Activated naive CD4-positive, alpha-beta T cell treated with anti-CD3 and anti-CD28 coated beads, Interleukin-2, amount 50 U/mL, for 24 hours (primary cell): ENCODE data around the gene NRDE2.
A peak's percentile ranks its signal among the peaks of the same experiment; 100 is the strongest.

ENCODE experiments used
- H3K27ac Mint-ChIP-seq: one replicate; pipeline ENCODE4 v1.8.0; 2021; ENCODE audit warnings: mild to moderate bottlenecking, mixed read lengths
- H3K27me3 Mint-ChIP-seq: one replicate; pipeline ENCODE4 v1.8.0; 2021; ENCODE audit warnings: mixed read lengths
- H3K36me3 Mint-ChIP-seq: one replicate; pipeline ENCODE4 v1.8.0; 2021; ENCODE audit warnings: mixed read lengths
- H3K4me1 Mint-ChIP-seq: one replicate; pipeline ENCODE4 v1.8.0; 2021; ENCODE audit warnings: mixed read lengths
- H3K4me3 Mint-ChIP-seq: one replicate; pipeline ENCODE4 v1.8.0; 2021; ENCODE audit warnings: mild to moderate bottlenecking, mixed read lengths
- H3K9me3 Mint-ChIP-seq: one replicate; pipeline ENCODE4 v1.8.0; 2021; ENCODE audit warnings: mixed read lengths

NRDE2 gene

DNA sequence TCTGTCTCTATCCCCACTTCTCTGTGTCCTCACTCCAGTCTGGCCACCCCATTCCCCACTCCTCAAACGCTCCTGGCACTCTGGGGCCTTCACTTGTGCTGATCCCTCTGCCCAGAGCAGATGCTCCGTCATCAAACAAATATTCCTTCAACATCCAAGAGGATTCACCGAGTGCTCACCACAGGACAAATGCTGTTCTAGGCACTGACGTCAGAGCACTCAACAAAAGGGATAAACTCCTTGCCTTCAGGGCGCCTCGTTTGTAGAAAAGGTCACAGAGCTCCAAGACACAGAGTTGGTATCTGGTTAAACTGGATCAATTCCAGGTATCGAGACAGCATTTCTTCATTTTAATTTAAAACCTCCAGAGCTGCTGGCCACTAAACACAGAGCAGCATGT is 40.0 kb downstream of the NRDE2 start:
- Mint-ChIP-seq H3K9me3 (no peaks in the 10 kb centered on the region), H3K4me3 (no peak overlapping the region), H3K27me3 (no peaks in the 10 kb centered on the region), H3K27ac (peak overlapping the region; percentile 46), H3K36me3 (peaks cover 9% of the 10 kb centered on the region), H3K4me1 (no peaks in the 10 kb centered on the region)

- Mint-ChIP-seq H3K9me3 (no peaks in the 10 kb centered on the region), H3K4me1 (no peaks in the 10 kb centered on the region), H3K27me3 (no peaks in the 10 kb centered on the region), H3K4me3 (no peak overlapping the region), H3K36me3 (peaks cover 9% of the 10 kb centered on the region), H3K27ac (no peak overlapping the region)
Observed at GRCh38 chr14:90290337-90291011, 41.3 kb downstream of the NRDE2 start.

DNA sequence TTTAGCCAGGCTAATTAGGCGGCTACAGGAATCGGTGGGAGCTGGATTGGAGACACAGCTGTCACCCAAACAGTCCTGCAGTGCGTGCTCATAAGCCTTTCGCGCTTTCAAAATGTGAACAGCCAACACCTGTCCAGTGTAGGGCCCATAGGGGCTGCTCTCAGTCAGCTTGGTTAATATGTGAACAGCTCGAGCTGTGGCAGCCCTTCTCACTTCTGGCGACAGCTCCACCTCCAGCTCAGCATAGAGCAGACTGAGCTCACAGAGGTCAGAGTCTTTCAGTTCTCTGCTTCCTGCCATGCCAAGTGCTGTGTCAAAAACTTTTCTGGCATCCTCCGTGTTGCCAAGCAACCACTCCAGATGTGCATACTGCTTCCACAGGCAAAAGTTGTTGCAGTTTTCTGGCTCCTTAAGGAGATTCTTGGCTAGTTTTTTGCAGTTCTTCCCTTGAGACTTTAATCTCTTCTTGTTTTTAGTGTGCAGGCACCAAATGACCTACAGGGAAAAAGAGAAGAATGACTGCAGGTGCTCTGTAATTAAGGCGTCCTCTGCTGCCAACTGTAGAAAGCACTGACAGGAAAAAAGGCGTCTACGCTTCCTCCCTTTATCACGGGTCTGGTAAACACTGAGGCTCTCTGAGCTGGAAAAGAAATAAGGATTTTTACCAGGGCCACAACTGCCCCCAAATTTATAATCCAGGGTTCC is 42.9 kb downstream of the NRDE2 start:
- Mint-ChIP-seq H3K4me1 (no peaks in the 10 kb centered on the region), H3K9me3 (no peaks in the 10 kb centered on the region), H3K36me3 (peaks cover 4% of the 10 kb centered on the region), H3K27ac (no peak overlapping the region), H3K4me3 (no peak overlapping the region), H3K27me3 (no peaks in the 10 kb centered on the region)

DNA sequence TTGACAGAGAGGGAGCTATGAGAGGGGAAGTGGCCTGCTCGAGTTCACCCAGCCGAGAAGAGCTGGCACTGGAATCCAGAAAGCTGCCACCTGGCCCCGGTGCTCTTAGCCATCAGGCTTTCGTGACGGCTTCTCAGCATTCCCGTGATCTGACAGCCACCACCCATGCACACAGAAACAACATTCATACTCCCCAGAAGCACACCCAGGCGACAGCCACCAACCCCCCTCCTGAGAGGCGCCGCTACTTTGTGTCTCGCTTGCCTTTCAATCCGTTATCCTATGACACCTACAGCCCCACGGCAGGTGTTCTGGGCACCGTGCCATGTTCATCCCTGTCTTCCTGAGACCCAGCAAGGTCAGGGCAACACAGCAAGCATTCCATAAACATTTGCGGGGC is 44.0 kb downstream of the NRDE2 start:
- peaks cover 5% of the 10 kb centered on the region for H3K36me3 Mint-ChIP-seq
- no peak overlapping the region for H3K27ac Mint-ChIP-seq
- no peaks in the 10 kb centered on the region for H3K9me3 Mint-ChIP-seq
- H3K27me3 Mint-ChIP-seq: no peaks in the 10 kb centered on the region
- H3K4me3 Mint-ChIP-seq: no peak overlapping the region
- H3K4me1 Mint-ChIP-seq: no peaks in the 10 kb centered on the region

- Mint-ChIP-seq H3K36me3 (peaks cover 5% of the 10 kb centered on the region), H3K9me3 (no peaks in the 10 kb centered on the region), H3K27ac (no peak overlapping the region), H3K4me1 (no peaks in the 10 kb centered on the region), H3K4me3 (no peak overlapping the region), H3K27me3 (no peaks in the 10 kb centered on the region)
Observed at GRCh38 chr14:90281756-90282155, 50.0 kb downstream of the NRDE2 start.

DNA sequence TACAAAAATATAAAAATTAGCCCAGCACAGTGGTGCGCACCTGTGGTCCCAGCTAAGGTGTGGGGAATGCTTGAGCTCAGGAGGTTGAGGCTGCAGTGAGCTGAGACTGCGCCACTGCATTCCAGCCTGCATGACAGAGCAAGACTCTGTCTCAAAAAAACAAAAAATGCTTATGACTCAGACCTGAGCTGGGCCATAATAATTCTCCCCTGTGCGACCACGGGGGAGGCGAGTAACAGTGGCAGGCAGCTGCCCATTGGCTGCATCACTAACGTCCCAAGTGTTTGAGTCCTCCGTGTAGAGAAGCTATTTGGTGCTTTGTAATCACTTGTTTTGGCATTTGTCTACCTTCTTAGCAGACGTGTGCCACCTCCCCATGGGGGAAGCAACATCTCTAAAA is 50.5 kb downstream of the NRDE2 start:
- H3K4me1 Mint-ChIP-seq: peaks cover 4% of the 10 kb centered on the region
- no peak overlapping the region for H3K4me3 Mint-ChIP-seq
- H3K27ac Mint-ChIP-seq: no peak overlapping the region
- H3K27me3 Mint-ChIP-seq: no peaks in the 10 kb centered on the region
- peaks cover 8% of the 10 kb centered on the region for H3K36me3 Mint-ChIP-seq
- no peaks in the 10 kb centered on the region for H3K9me3 Mint-ChIP-seq

DNA sequence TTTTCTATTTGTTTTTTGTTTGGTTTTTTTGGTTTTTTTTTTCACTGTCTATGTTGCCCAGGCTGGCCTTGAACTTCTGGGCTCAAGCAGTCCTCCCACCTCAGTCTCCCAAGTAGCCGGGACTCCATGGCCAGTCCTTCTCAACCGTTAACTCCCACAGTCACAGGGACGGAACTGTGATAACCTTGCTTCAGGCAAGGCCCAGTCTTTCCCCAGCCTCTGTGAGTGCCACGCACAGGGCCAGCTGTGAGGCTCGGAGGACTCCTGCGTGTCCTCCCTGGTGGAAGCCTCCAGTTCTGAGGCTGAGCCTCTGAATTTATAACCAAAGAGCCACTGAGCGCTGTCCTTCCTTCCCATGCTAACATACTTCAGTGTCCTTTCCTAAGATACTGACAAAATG is 51.6 kb downstream of the NRDE2 start:
- H3K27me3 Mint-ChIP-seq: no peaks in the 10 kb centered on the region
- peaks cover 12% of the 10 kb centered on the region for H3K4me1 Mint-ChIP-seq
- no peak overlapping the region for H3K4me3 Mint-ChIP-seq
- no peak overlapping the region for H3K27ac Mint-ChIP-seq
- H3K9me3 Mint-ChIP-seq: no peaks in the 10 kb centered on the region
- peaks cover 5% of the 10 kb centered on the region for H3K36me3 Mint-ChIP-seq

DNA sequence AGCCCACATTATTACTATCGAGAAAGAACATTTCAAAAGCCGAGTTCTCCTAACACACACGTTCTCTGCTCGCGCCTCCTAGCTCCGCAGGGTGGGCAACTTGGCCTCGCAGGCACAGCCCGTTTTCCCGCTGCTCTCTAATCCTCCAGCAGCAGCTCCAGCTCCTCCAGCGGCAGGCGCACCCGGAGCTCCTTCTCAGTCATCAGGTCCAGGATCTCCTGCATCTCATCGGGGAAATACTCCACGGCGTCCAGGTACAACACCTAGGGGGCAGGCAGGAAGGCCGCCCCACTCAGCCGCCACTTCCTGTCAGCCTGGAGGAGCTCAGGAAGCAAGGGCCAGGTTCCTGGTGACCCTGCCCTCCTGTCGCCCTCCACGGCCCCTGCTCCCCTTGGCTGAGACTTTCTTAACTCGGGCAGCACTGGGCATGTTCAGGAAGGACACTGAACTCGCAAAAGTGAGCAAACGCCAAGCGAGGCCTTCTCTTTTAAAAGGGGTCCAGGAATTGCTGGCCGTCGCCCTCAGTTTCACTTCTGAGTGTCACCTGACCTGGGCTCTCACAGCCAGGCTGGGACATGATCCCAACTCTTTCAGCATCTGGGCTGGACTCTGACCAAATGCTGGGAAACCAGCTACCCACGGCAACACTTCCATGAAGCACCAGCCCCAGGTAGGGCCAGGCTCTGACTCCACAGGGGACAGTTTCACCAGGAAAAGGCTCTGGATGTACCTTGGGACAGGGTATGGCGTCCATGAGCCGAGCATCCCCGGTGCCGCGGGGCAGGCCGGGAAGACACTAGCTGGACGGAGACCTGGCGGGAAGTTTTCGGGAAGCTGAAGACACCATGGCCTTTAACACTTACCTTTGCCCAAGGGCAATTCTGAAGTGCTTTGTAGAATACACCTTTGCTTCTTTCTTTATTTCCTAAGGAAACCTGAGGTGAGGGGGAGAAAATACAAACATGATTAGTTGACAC is 53.3 kb downstream of the NRDE2 start:
- H3K4me3 Mint-ChIP-seq: no peak overlapping the region
- no peaks in the 10 kb centered on the region for H3K27me3 Mint-ChIP-seq
- H3K27ac Mint-ChIP-seq: no peak overlapping the region
- H3K9me3 Mint-ChIP-seq: no peaks in the 10 kb centered on the region
- peaks cover 19% of the 10 kb centered on the region for H3K4me1 Mint-ChIP-seq
- peaks cover 5% of the 10 kb centered on the region for H3K36me3 Mint-ChIP-seq

DNA sequence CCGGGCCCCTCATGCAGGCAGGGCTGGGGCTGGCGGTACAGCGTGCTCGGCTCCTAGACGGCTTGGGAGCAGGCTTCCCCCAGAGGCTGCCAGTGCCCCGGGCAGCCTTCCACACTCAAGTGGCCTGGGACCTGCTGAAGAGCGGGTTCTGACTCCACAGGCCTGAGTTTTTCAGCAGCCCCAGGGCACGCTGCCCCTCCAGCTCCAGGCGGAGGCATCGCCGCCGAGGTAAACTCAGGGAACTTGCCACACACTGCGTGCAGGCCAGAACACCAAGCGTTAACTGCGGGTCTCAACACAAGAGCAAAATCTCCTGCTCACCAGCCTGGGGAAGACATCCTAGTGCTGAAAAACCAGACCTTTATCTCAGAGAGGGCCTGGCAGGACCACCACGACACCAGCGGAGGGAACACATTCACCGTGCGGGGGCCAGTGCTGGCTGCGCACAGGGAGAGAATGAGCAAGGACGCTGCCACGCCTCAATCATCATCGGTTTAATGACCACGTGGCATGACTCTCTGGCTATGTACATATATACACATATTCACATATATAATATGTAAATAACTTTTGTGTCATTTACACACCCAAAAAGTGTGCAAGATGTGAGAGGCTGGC is 54.1 kb downstream of the NRDE2 start:
- peaks cover 5% of the 10 kb centered on the region for H3K36me3 Mint-ChIP-seq
- peaks cover 19% of the 10 kb centered on the region for H3K4me1 Mint-ChIP-seq
- H3K27me3 Mint-ChIP-seq: no peaks in the 10 kb centered on the region
- no peaks in the 10 kb centered on the region for H3K9me3 Mint-ChIP-seq
- H3K4me3 Mint-ChIP-seq: no peak overlapping the region
- H3K27ac Mint-ChIP-seq: peak overlapping the region; percentile 23

DNA sequence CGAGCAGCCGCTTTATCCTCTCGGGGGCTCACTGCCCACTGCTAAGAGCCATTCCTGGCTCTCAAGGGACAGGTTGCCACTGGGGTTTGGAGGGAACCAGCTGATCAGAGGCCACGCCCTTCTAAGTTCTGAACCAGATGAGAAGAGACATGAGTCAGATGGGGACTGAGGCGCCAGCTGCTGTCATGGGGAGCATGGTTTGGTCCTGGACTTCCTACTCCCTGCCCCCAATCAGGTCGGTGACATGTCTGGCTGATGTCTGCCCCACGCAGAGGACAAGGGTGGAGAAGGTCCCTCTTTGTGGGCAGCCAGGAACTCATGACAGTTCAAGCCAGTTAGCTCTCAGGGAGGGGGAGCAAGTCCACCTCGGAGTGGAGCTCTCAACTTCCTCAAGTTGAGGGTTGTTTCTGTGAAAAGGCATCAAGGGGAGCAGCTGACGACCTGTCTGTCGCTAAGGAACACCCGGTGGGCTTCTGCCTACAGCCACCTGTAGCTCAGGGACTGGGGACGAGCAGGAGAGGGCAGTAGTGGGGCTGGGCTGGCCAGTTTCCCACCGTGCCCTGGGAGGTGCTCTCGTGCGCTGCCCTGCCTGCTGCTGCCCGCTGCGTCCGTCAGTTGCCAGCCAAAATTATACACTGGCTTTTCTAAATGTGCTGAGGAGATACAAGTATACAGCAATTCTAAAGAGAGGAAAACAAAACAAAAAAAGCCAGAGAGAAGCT is 54.9 kb downstream of the NRDE2 start:
- Mint-ChIP-seq H3K27me3 (no peaks in the 10 kb centered on the region), H3K4me1 (peaks cover 19% of the 10 kb centered on the region), H3K4me3 (no peak overlapping the region), H3K27ac (peak overlapping the region; percentile 83), H3K9me3 (no peaks in the 10 kb centered on the region), H3K36me3 (peaks cover 5% of the 10 kb centered on the region)

- Mint-ChIP-seq H3K4me3 (no peak overlapping the region), H3K27me3 (no peaks in the 10 kb centered on the region), H3K36me3 (peaks cover 5% of the 10 kb centered on the region), H3K27ac (peak overlapping the region; percentile 17), H3K4me1 (peaks cover 19% of the 10 kb centered on the region), H3K9me3 (no peaks in the 10 kb centered on the region)
Observed at GRCh38 chr14:90275820-90276219, 55.9 kb downstream of the NRDE2 start.

DNA sequence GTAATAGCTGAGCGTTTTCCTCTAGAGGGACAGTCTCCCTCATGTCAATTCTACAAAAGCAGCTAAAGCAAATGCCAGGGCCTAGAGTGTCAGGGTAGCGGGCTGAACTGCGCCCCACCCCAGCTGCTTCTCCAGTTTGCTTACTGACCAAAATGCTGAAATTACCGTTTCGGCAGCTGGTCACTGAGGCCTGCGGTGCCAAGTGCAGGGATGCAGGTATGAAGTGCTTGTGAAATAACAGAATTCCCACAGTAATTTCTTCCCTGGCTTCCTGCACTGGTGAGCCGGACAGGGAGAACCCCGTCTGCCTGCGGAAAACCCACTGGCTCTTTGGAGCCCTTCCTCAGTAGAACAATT is 56.3 kb downstream of the NRDE2 start:
- Mint-ChIP-seq H3K27me3 (no peaks in the 10 kb centered on the region), H3K4me1 (peaks cover 19% of the 10 kb centered on the region), H3K4me3 (peak overlapping the region; percentile 33), H3K27ac (peak overlapping the region; percentile 94), H3K9me3 (no peaks in the 10 kb centered on the region), H3K36me3 (peaks cover 5% of the 10 kb centered on the region)

DNA sequence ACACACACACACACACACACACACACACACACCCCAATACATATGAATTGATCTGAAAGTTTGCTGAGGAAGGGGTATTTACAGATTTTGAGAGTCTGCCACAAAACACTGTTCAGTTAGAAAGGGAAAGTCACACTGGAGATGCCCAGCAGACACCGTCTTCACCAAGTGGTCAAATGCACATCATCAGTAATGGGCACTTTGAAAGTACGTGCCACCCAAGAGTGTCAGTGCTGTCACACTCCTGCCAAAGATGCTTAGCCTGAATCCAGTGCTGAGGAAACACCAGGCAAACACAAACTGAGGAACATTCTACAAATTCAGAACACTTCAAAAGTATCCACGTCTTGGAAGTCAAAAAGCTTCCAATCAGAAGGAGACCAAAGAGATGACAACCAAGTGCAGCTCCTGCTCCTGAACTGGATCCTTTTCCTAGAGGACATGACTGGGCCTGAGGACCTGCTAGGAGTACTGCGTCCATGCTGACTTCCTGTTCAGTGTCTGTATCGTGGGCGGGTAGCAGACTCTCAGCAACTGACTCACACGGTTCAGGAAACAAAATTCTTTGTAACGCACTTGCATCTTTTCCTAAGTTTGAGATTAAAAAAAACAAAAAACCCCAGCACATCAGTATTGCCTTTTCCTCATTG is 56.8 kb downstream of the NRDE2 start:
- H3K36me3 Mint-ChIP-seq: peaks cover 5% of the 10 kb centered on the region
- H3K27me3 Mint-ChIP-seq: no peaks in the 10 kb centered on the region

DNA sequence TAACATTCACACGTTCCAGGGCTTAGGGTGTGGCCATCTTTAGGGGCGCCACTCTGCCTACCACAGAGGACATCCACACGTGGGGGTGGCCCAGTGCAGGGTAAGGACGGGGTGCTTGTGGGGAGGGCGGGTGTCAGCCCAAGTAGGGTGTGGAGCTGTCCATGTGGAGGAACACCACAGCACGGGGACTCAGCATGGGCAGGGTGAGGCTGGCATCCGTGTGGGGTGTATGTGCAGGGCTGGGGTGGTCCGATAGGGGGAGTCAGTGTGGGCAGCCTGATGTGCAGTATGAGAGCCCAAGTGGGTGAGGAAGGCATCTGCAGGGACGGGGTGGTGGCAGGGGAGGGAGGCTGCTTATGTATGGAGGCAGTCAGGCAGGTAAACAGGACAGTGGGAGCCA is 57.7 kb downstream of the NRDE2 start:
- Mint-ChIP-seq H3K4me3 (no peak overlapping the region), H3K27ac (peak overlapping the region; percentile 76), H3K27me3 (no peaks in the 10 kb centered on the region), H3K36me3 (peaks cover 7% of the 10 kb centered on the region), H3K9me3 (no peaks in the 10 kb centered on the region), H3K4me1 (peaks cover 19% of the 10 kb centered on the region)

More for the DNA sequence above, 56.8 kb downstream of the NRDE2 start:
- H3K4me3 Mint-ChIP-seq: peak overlapping the region; percentile 33
- H3K4me1 Mint-ChIP-seq: peaks cover 19% of the 10 kb centered on the region
- H3K27ac Mint-ChIP-seq: peak overlapping the region; percentile 94
- H3K9me3 Mint-ChIP-seq: no peaks in the 10 kb centered on the region
